MM.1S (cell line): ENCODE data around the gene CPNE1.

Experiments
- CTCF ChIP-seq: fragments of 300-600 bp; sonication (generic); IDR thresholded peaks from 2 replicates; pipeline ENCODE4 v1.5.1; 2016; ENCODE audit warnings: antibody characterized with exemption, low read length, mixed read lengths
- EZH2 ChIP-seq: fragments of 300-600 bp; sonication (generic); optimal IDR thresholded peaks from 2 replicates; pipeline ENCODE3; 2017; ENCODE audit warnings: low read depth, mild to moderate bottlenecking, antibody characterized with exemption, low read length, mixed read lengths
- EZH2phosphoT487 ChIP-seq: fragments of 300-600 bp; sonication (generic); IDR thresholded peaks from 2 replicates; pipeline ENCODE4 v1.6.1; 2018; ENCODE audit warnings: antibody characterized with exemption, low read length

GRCh38 chr20:35708502-35708901 lies 43.8 kb upstream of the CPNE1 start:
- no peak for TF ChIP-seq CTCF
- TF ChIP-seq EZH2phosphoT487 = no peak
- no peak for TF ChIP-seq EZH2
